NCI-H1436 treated with DMSO at 0.1 percent for 48 hours (cell line): Measurements from ENCODE around the gene PNPLA1.

Experiments
- DNase-seq: peaks from one replicate; lab custom pipeline; 2025; lab: John Stamatoyannopoulos, UW

Gene PNPLA1

GRCh38 chr6:36246506-36247268 lies 23.2 kb upstream of the PNPLA1 start:
- no peak for DNase-seq

- no peak for DNase-seq
Observed at GRCh38 chr6:36247693-36248092, 22.2 kb upstream of the PNPLA1 start.

- DNase-seq = no peak
Observed at GRCh38 chr6:36248980-36249379, 20.9 kb upstream of the PNPLA1 start.

GRCh38 chr6:36249536-36249935 lies 20.3 kb upstream of the PNPLA1 start:
- no peak for DNase-seq

- DNase-seq = no peak
Observed at GRCh38 chr6:36252005-36252404, 17.9 kb upstream of the PNPLA1 start.

GRCh38 chr6:36263390-36264000 lies 6.4 kb upstream of the PNPLA1 start:
- no peak for DNase-seq

- no peak for DNase-seq
Observed at GRCh38 chr6:36265744-36266143, 4.1 kb upstream of the PNPLA1 start.

GRCh38 chr6:36266913-36267644 lies 2.8 kb upstream of the PNPLA1 start:
- DNase-seq = no peak

GRCh38 chr6:36267731-36268477 lies 2.0 kb upstream of the PNPLA1 start:
- DNase-seq = no peak

GRCh38 chr6:36268478-36269275 lies 1.2 kb upstream of the PNPLA1 start:
- DNase-seq = no peak

- DNase-seq = no peak
Observed at GRCh38 chr6:36272234-36272633, 2.4 kb downstream of the PNPLA1 start.

- DNase-seq = no peak
Observed at GRCh38 chr6:36273067-36273466, 3.2 kb downstream of the PNPLA1 start.

- no peak for DNase-seq
Observed at GRCh38 chr6:36273802-36274514, 4.1 kb downstream of the PNPLA1 start.

- DNase-seq = no peak
Observed at GRCh38 chr6:36276581-36277536, 7.0 kb downstream of the PNPLA1 start.

GRCh38 chr6:36277946-36278470 lies 8.1 kb downstream of the PNPLA1 start:
- DNase-seq = no peak

- DNase-seq = no peak
Observed at GRCh38 chr6:36280467-36280866, 10.6 kb downstream of the PNPLA1 start.

- DNase-seq = no peak
Observed at GRCh38 chr6:36280983-36281382, 11.1 kb downstream of the PNPLA1 start.

- no peak for DNase-seq
Observed at GRCh38 chr6:36283608-36284007, 13.7 kb downstream of the PNPLA1 start.

- no peak for DNase-seq
Observed at GRCh38 chr6:36284359-36284758, 14.5 kb downstream of the PNPLA1 start.
